Raji (cell line): ENCODE measurements around the gene CDRT4.

Experiments
- POLR2A ChIP-seq: IDR thresholded peaks from 2 replicates; pipeline ENCODE4 v1.6.1; 2011; ENCODE audit warnings: low read depth, low read length, control low read depth; ENCODE audit not compliant: insufficient read depth

Gene CDRT4

GRCh38 chr17:15447928-15448579 lies 19.4 kb downstream of the CDRT4 start:
- TF ChIP-seq POLR2A: no peak

GRCh38 chr17:15446036-15446435 lies 21.4 kb downstream of the CDRT4 start:
- no peak for TF ChIP-seq POLR2A

- no peak for TF ChIP-seq POLR2A
These were observed 22.6 kb downstream of the CDRT4 start for GRCh38 chr17:15444805-15445204.

GRCh38 chr17:15442311-15443180 lies 24.9 kb downstream of the CDRT4 start:
- TF ChIP-seq POLR2A: no peak

- no peak for TF ChIP-seq POLR2A
These were observed 26.1 kb downstream of the CDRT4 start for GRCh38 chr17:15441315-15441714.

- no peak for TF ChIP-seq POLR2A
These were observed 27.1 kb downstream of the CDRT4 start for GRCh38 chr17:15440347-15440746.

- TF ChIP-seq POLR2A: no peak
These were observed 28.8 kb downstream of the CDRT4 start for GRCh38 chr17:15438491-15439105.

GRCh38 chr17:15437303-15437635 lies 30.2 kb downstream of the CDRT4 start:
- no peak for TF ChIP-seq POLR2A

GRCh38 chr17:15436473-15437302 lies 30.7 kb downstream of the CDRT4 start:
- TF ChIP-seq POLR2A: no peak

- TF ChIP-seq POLR2A: no peak
These were observed 32.5 kb downstream of the CDRT4 start for GRCh38 chr17:15434956-15435355.

- no peak for TF ChIP-seq POLR2A
These were observed 34.4 kb downstream of the CDRT4 start for GRCh38 chr17:15432807-15433611.

GRCh38 chr17:15431766-15432165 lies 35.7 kb downstream of the CDRT4 start:
- no peak for TF ChIP-seq POLR2A

GRCh38 chr17:15431196-15431595 lies 36.2 kb downstream of the CDRT4 start:
- TF ChIP-seq POLR2A: no peak

- no peak for TF ChIP-seq POLR2A
These were observed 42.9 kb downstream of the CDRT4 start for GRCh38 chr17:15424521-15424920.
